ENCODE measurements around the gene RPS28.
"Not testable (repeated sequence)": the region's sequence is repeated elsewhere in the genome, so short reads cannot be mapped to it uniquely, and the experiment has no call there.

RPS28 gene

DNA sequence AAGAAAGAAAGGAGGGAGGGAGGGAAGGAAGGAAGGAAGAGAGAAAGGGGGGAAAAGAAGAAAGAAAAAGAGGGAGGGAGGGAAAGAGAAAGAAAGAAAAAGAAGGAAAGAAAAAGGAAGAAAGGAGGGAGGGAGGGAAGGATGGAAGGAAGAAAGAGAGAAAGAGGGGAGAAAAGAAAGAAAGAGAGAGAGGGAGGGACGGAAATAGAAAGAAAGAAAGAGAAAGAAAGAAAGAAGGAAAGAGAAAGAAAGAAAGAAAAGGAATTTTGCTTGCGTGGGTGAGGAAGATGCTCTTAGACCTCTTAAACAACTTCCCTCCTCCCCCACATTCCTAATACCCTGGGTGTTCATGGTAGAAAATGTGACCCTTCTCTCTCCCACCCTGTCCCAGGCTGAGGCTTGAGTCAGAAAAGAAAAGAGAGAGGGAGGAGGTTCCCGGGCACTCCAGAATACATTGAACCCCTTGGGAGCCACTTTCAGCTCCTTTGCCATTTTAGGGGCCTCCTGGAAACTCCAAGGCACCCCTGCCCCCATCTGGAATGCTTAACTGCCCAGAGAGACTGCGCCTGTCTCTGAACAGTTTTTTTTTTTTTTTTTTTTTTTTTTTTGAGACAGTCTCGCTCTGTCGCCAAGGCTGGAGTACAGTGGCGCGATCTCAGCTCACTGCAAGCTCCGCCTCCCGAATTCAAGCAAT is 31.0 kb downstream of the RPS28 start:
- H3K4me3 ChIP-seq (ENCODE audit: low read depth, low read length) = no peak overlapping the region
- TF ChIP-seq, protein P1, sequence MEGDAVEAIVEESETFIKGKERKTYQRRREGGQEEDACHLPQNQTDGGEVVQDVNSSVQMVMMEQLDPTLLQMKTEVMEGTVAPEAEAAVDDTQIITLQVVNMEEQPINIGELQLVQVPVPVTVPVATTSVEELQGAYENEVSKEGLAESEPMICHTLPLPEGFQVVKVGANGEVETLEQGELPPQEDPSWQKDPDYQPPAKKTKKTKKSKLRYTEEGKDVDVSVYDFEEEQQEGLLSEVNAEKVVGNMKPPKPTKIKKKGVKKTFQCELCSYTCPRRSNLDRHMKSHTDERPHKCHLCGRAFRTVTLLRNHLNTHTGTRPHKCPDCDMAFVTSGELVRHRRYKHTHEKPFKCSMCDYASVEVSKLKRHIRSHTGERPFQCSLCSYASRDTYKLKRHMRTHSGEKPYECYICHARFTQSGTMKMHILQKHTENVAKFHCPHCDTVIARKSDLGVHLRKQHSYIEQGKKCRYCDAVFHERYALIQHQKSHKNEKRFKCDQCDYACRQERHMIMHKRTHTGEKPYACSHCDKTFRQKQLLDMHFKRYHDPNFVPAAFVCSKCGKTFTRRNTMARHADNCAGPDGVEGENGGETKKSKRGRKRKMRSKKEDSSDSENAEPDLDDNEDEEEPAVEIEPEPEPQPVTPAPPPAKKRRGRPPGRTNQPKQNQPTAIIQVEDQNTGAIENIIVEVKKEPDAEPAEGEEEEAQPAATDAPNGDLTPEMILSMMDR (IDR thresholded peaks at IDR 0.05; ENCODE audit: low read depth, low read length) = no peak
- H3K9me3 ChIP-seq (ENCODE audit: severe bottlenecking) = no peaks in the 10 kb centered on the region
- no peak overlapping the region for H3K27ac ChIP-seq
- no peak for DNase-seq
- H3K27me3 ChIP-seq (ENCODE audit: insufficient read depth, low read depth, severe bottlenecking) = no peaks in the 10 kb centered on the region
- no peaks in the 10 kb centered on the region for H3K36me3 ChIP-seq

DNA sequence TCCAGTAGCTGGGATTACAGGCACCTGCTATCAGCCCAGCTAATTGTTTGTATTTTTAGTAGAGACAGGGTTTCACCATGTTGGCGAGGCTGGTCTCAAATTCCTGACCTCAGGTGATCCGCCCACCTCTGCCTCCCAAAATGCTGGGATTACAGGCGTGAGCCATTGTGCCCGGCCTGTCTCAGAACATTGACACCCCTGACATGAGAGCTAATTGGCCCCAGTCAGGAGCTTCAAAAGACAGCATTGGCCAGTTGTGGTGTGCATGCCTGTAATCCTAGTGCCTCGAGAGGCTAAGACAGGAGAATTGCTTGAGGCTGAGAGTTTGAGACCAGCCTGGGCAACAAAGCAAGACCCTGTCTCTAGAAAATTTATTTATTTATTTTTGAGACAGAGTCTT is 31.5 kb downstream of the RPS28 start:
- DNase-seq; H3K9me3 ChIP-seq (ENCODE audit: severe bottlenecking); H3K36me3 ChIP-seq; H3K27ac ChIP-seq; H3K4me3 ChIP-seq (ENCODE audit: low read depth, low read length); H3K27me3 ChIP-seq (ENCODE audit: insufficient read depth, low read depth, severe bottlenecking): not testable (repeated sequence)

DNA sequence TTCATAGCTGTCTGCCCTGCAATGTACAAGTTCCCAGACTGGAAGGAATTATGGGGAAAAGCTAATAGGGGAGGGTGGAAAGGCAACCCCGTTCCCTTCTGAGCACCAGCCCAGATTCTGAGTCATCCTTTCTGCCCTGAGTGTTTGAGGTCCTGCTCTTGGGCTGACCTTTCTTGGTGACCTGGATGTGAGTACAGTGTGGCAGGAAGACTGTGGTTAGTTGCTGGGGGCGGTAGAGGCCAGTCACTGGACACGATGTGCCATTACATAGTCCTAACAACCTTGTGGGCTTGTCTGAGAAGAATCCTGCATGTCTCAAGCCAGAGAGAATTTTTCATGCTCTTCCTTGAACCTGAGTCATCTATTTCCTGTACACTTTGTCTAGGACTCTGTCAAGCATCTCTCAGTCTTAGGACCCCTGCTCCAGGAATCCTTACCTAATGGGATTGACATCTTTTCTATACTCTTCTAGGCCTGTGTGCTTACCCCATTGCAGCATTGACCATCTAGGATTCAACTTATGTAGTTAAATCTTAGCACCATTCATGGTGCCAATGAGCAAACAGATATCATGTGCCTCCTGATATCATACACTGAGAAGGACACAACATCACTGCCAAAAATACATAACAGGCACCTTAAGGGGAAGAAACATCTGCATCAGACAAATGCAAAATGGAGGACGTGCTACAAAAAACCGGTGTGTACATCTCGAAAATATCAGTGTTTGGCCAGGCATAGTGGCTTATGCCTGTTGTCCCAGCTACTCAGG is 34.5 kb downstream of the RPS28 start:
- no peak overlapping the region for H3K27ac ChIP-seq
- H3K9me3 ChIP-seq (ENCODE audit: severe bottlenecking) = no peaks in the 10 kb centered on the region
- no peaks in the 10 kb centered on the region for H3K36me3 ChIP-seq
- TF ChIP-seq, protein P1 (IDR thresholded peaks at IDR 0.05; ENCODE audit: low read depth, low read length) = no peak
- no peak overlapping the region for H3K4me3 ChIP-seq (ENCODE audit: low read depth, low read length)
- no peak for DNase-seq
- H3K27me3 ChIP-seq (ENCODE audit: insufficient read depth, low read depth, severe bottlenecking) = no peaks in the 10 kb centered on the region

DNA sequence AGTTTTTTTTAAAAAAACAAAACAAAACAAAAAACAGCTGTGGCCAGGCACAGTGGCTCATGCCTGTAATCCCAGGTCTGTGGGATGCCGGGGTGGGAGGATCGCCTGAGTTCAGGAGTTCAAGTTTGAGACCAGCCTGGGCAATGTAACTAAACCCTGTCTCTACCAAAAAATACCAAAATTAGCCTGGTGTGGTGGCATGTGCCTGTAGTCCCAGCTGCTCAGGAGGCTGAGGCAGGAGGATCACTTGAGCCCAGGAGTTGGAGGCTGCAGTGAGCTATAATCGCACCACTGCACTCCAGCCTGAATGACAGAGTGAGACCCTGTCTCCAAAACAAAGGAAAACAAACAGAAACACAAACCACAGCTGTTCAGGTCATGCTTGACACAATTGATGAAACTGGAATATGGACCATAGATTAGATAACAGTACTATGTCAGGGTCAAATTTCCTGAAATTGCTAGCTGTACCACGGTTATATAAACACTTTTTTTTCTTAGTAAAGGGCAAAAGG is 35.8 kb downstream of the RPS28 start:
- no peaks in the 10 kb centered on the region for H3K9me3 ChIP-seq (ENCODE audit: severe bottlenecking)
- no peak overlapping the region for H3K27ac ChIP-seq
- no peak overlapping the region for H3K4me3 ChIP-seq (ENCODE audit: low read depth, low read length)
- TF ChIP-seq, protein P1 (IDR thresholded peaks at IDR 0.05; ENCODE audit: low read depth, low read length) = no peak
- H3K27me3 ChIP-seq (ENCODE audit: insufficient read depth, low read depth, severe bottlenecking) = no peaks in the 10 kb centered on the region
- no peak for DNase-seq
- H3K36me3 ChIP-seq = no peaks in the 10 kb centered on the region

DNA sequence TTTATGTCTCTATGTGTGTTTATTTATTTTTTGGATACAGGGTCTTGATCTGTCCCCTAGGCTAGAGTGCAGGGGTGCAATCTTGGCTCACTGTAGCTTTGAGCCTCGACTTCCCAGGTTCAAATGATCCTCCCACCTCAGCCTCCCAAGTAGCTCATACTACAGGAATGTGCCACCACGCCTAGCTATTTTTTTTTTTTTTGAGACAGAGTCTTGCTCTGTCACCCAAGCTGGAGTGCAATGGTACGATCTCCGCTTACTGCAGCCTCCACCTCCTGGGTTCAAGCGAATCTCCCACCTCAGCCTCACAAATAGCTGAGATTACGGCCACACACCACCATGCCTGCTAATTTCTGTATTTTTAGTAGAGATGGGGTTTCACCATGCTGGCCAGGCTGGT is 37.7 kb downstream of the RPS28 start:
- Histone ChIP-seq H3K4me3 (ENCODE audit: low read depth, low read length) (no peak overlapping the region), H3K9me3 (ENCODE audit: severe bottlenecking) (no peaks in the 10 kb centered on the region), H3K27ac (no peak overlapping the region), H3K36me3 (no peaks in the 10 kb centered on the region), H3K27me3 (ENCODE audit: insufficient read depth, low read depth, severe bottlenecking) (no peaks in the 10 kb centered on the region)
- DNase-seq = no peak
- TF ChIP-seq, protein P1 (IDR thresholded peaks at IDR 0.05; ENCODE audit: low read depth, low read length) = no peak

DNA sequence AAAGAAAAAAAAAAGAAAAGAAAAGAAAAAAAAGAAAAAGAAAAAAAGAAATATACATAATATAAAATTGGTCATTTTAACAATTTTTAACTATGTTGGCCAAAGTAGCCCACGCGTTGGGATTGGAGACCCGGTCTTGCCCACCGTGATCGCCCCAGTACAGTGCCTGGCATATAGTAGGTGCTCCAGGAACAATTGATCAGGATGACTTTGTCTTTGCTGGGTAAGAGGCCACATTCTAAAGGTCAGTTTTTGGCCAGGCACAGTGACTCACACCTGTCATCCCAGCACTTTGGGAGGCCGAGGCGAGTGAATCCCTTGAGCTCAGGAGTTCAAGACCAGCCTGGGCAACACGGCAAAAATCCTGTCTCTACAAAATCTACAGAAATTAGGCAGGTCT is 38.9 kb downstream of the RPS28 start:
- no peak for DNase-seq

More for the DNA sequence above, 38.9 kb downstream of the RPS28 start:
- Histone ChIP-seq H3K27ac (no peak overlapping the region), H3K36me3 (no peaks in the 10 kb centered on the region), H3K4me3 (ENCODE audit: low read depth, low read length) (no peak overlapping the region), H3K9me3 (ENCODE audit: severe bottlenecking) (no peaks in the 10 kb centered on the region), H3K27me3 (ENCODE audit: insufficient read depth, low read depth, severe bottlenecking) (no peaks in the 10 kb centered on the region)
- TF ChIP-seq, protein P1 (IDR thresholded peaks at IDR 0.05; ENCODE audit: low read depth, low read length) = no peak

Measured in WERI-Rb-1 (cell line).